Activated CD8-positive, alpha-beta T cell treated with anti-CD3 and anti-CD28 coated beads for 36 hours (primary cell): Measurements from ENCODE around the gene NCOA7. TPM values are rescaled to one million over a fixed set of nuclear protein-coding genes. Genes with fewer than 3 reads are reported as not detected.
A peak's percentile ranks its signal among the peaks of the same experiment; 100 is the strongest.
"Not testable (repeated sequence)": the region's sequence is repeated elsewhere in the genome, so short reads cannot be mapped to it uniquely, and the experiment has no call there.

Experiments
- ATAC-seq: fragments of 200-7000 bp; cut with Tn5 transposase; one replicate; pipeline ENCODE4 v1.10.0; 2021; ENCODE audit warnings: mild to moderate bottlenecking, moderate library complexity
- CTCF ChIA-PET: fragments of 350-600 bp; sonication (Branson Sonifier 250); formaldehyde crosslinking; loops from one replicate; lab custom pipeline; 2021; ENCODE audit warnings: antibody characterized with exemption; lab: Charles Lee
- POLR2A ChIA-PET: fragments of 350-600 bp; sonication (Branson Sonifier 250); formaldehyde crosslinking; loops from one replicate; lab custom pipeline; 2021; ENCODE audit warnings: antibody characterized with exemption; lab: Charles Lee
- DNase-seq: peaks from one replicate; pipeline ENCODE4 v3.0.0-alpha.2; 2020
- H3K27ac Mint-ChIP-seq: one replicate; pipeline ENCODE4 v1.8.0; 2021; ENCODE audit warnings: mild to moderate bottlenecking, mixed read lengths
- H3K27me3 Mint-ChIP-seq: one replicate; pipeline ENCODE4 v1.8.0; 2021; ENCODE audit warnings: mixed read lengths
- H3K36me3 Mint-ChIP-seq: one replicate; pipeline ENCODE4 v1.8.0; 2021; ENCODE audit warnings: low read depth, mixed read lengths
- H3K4me1 Mint-ChIP-seq: one replicate; pipeline ENCODE4 v1.8.0; 2021; ENCODE audit warnings: low read depth, mixed read lengths
- H3K4me3 Mint-ChIP-seq: one replicate; pipeline ENCODE4 v1.8.0; 2021; ENCODE audit warnings: mild to moderate bottlenecking, moderate library complexity, mixed read lengths
- H3K9me3 Mint-ChIP-seq: one replicate; pipeline ENCODE4 v1.8.0; 2021; ENCODE audit warnings: mixed read lengths
- CTCF ChIP-seq: fragments of 200-600 bp; IDR thresholded peaks from one replicate; pipeline ENCODE4 v1.8.0; 2022; ENCODE audit warnings: antibody characterized with exemption, mild to moderate bottlenecking
- intact Hi-C: fragments of 100-400 bp; cut with micrococcal nuclease; formaldehyde crosslinking; loops from one replicate; pipeline ENCODE4 v1.10.0; 2022
- total RNA-seq, 2 experiments: library from RNA; stranded (reverse); gene quantifications; one replicate each; pipeline ENCODE4 v1.2.3, GENCODE V29; 2021

NCOA7 gene
- total RNA-seq, 2 experiments from 2014 or later, result 43.4 to 44.9 TPM

- Mint-ChIP-seq H3K36me3 (peaks cover 21% of the 10 kb centered on the region), H3K27ac (no peak overlapping the region), H3K27me3 (no peaks in the 10 kb centered on the region), H3K4me1 (peaks cover 25% of the 10 kb centered on the region), H3K9me3 (no peaks in the 10 kb centered on the region), H3K4me3 (no peak overlapping the region)
- no peak for DNase-seq
- no peak for ATAC-seq
- intact Hi-C loops, result loop anchor here (5.0 to 10.0 kb wide), 2 partner anchors 188 to 656 kb away; no protein-coding TSS in a partner anchor
- no peak for TF ChIP-seq CTCF
- ChIA-PET CTCF (interaction anchor here (0.6 to 3.1 kb wide), 9 partner anchors 9 to 660 kb away, joined by 3 to 32 read pairs (median 5); partner anchors contain the start of genes HINT3 and TRMT11), POLR2A (no interaction called here)
Measured at GRCh38 chr6:125970760-125971159, 180.0 kb downstream of the NCOA7 start.

DNA sequence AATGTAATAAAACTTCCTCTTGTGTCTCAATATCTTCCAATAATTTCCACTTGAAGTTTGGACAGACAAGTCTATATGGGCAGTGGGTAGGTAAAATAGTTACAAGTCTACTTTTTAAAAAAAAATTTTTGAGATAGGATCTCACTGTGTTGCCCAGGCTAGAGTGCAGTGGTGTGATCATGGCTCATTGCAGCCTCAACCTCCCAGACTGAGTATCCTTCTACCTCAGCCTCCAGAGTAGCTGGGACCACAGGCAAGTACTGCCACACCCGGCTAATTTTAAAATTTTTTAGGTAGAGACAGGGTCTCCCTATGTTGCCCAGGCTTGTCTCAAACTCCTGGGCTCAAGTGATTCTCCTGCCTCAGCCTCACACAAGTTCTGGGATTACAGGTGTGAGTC is 181.7 kb downstream of the NCOA7 start:
- ATAC-seq, POLR2A ChIA-PET, DNase-seq, H3K4me3 Mint-ChIP-seq, H3K27me3 Mint-ChIP-seq, H3K9me3 Mint-ChIP-seq: not testable (repeated sequence)
- peaks cover 21% of the 10 kb centered on the region for H3K4me1 Mint-ChIP-seq
- peaks cover 17% of the 10 kb centered on the region for H3K36me3 Mint-ChIP-seq
- peak overlapping the region; percentile 5 for H3K27ac Mint-ChIP-seq
- intact Hi-C loops, result loop anchor here (5.0 to 10.0 kb wide), 2 partner anchors 190 to 658 kb away; no protein-coding TSS in a partner anchor
- CTCF ChIA-PET, result interaction anchor here (2.6 kb wide), 1 partner anchor 66 kb away, joined by 13 read pairs; no protein-coding TSS in a partner anchor

GRCh38 chr6:125974214-125974866 is 183.6 kb downstream of the NCOA7 start:
- CTCF ChIA-PET, result interaction anchor here (0.7 to 3.6 kb wide), 33 partner anchors 8 to 662 kb away, joined by 3 to 48 read pairs (median 5); partner anchors contain the start of genes HINT3, NCOA7 and TRMT11

GRCh38 chr6:125979101-125979500 is 188.3 kb downstream of the NCOA7 start:
- peaks cover 3% of the 10 kb centered on the region for H3K36me3 Mint-ChIP-seq

More at GRCh38 chr6:125974214-125974866, 183.6 kb downstream of the NCOA7 start:
- Mint-ChIP-seq H3K27me3 (no peaks in the 10 kb centered on the region), H3K4me1 (peaks cover 9% of the 10 kb centered on the region), H3K27ac (peak overlapping the region; percentile 55), H3K36me3 (peaks cover 5% of the 10 kb centered on the region), H3K9me3 (no peaks in the 10 kb centered on the region), H3K4me3 (no peak overlapping the region)
- POLR2A ChIA-PET, result interaction anchor here (1.0 to 1.8 kb wide), 3 partner anchors 12 to 193 kb away, joined by 4 to 8 read pairs (median 4); partner anchors contain the start of genes NCOA7 and TRMT11
- ATAC-seq (peak; percentile 87), DNase-seq (no peak)
- intact Hi-C loops, result loop anchor here (5.0 to 10.0 kb wide), 2 partner anchors 192 to 660 kb away; no protein-coding TSS in a partner anchor
- TF ChIP-seq CTCF, result peak; percentile 52

More at GRCh38 chr6:125979101-125979500, 188.3 kb downstream of the NCOA7 start:
- Mint-ChIP-seq H3K4me3 (no peak overlapping the region), H3K4me1 (peaks cover 4% of the 10 kb centered on the region), H3K9me3 (no peaks in the 10 kb centered on the region), H3K27me3 (no peaks in the 10 kb centered on the region), H3K27ac (no peak overlapping the region)
- TF ChIP-seq CTCF, result no peak
- ATAC-seq, result no peak
- no peak for DNase-seq
- POLR2A ChIA-PET, result interaction anchor here (1.2 kb wide), 1 partner anchor 19 kb away, joined by 3 read pairs; no protein-coding TSS in a partner anchor
- intact Hi-C loops, result loop anchor here (10.0 kb wide), 1 partner anchor 664 kb away; no protein-coding TSS in a partner anchor
- CTCF ChIA-PET, result no interaction called here

Other genes with a start within 250 kb of the NCOA7 start
- gene HEY2, start 41.3 kb upstream of the NCOA7 start, total RNA-seq, result not detected
- 1 to 10 TPM; 8.5 to 8.6 TPM for gene HINT3, start 165.8 kb downstream of the NCOA7 start, total RNA-seq
- 10 to 100 TPM; 41.5 to 49.1 TPM for gene TRMT11, start 195.6 kb downstream of the NCOA7 start, total RNA-seq